Umbilical cord (tissue), 2 donors: ENCODE results near the gene MDM2. TPM values are rescaled to one million over a fixed set of nuclear protein-coding genes. Genes with fewer than 3 reads are reported as not detected.

Experiments used
- DNase-seq: peaks from one replicate; pipeline ENCODE4 v3.0.0-alpha.2; 2015; ENCODE audit warnings: low spot score
- total RNA-seq: library from RNA; depleted of rRNA; stranded (reverse); fragments of >200 nt; gene quantifications from one replicate; pipeline ENCODE4 v1.2.3, GENCODE V29; 2014; ENCODE audit warnings: low replicate concordance; ENCODE audit not compliant: insufficient read depth

MDM2 gene
- total RNA-seq, 1 donor from 2014 or later: 52.5 TPM

GRCh38 chr12:68876461-68876860, 68.5 kb downstream of the MDM2 start:
- no peak for DNase-seq

GRCh38 chr12:68877583-68877982, 69.6 kb downstream of the MDM2 start:
- no peak for DNase-seq

- no peak for DNase-seq
Measured at GRCh38 chr12:68878283-68878682, 70.3 kb downstream of the MDM2 start.

- no peak for DNase-seq
Measured at GRCh38 chr12:68878846-68879245, 70.9 kb downstream of the MDM2 start.

- no peak for DNase-seq
Measured at GRCh38 chr12:68880660-68881325, 72.8 kb downstream of the MDM2 start.

GRCh38 chr12:68882251-68882964, 74.4 kb downstream of the MDM2 start:
- DNase-seq: no peak

- DNase-seq: no peak
Measured at GRCh38 chr12:68883151-68883550, 75.2 kb downstream of the MDM2 start.

- DNase-seq: peak; percentile 12
Measured at GRCh38 chr12:68884251-68884650, 76.3 kb downstream of the MDM2 start.

- no peak for DNase-seq
Measured at GRCh38 chr12:68885381-68885780, 77.4 kb downstream of the MDM2 start.

- no peak for DNase-seq
Measured at GRCh38 chr12:68886636-68887572, 78.9 kb downstream of the MDM2 start.

- no peak for DNase-seq
Measured at GRCh38 chr12:68887641-68888040, 79.7 kb downstream of the MDM2 start.

- no peak for DNase-seq
Measured at GRCh38 chr12:68888243-68888642, 80.3 kb downstream of the MDM2 start.

- no peak for DNase-seq
Measured at GRCh38 chr12:68890701-68891113, 82.7 kb downstream of the MDM2 start.

- DNase-seq: no peak
Measured at GRCh38 chr12:68891141-68891540, 83.2 kb downstream of the MDM2 start.

GRCh38 chr12:68893201-68893600, 85.2 kb downstream of the MDM2 start:
- DNase-seq: no peak

- no peak for DNase-seq
Measured at GRCh38 chr12:68893741-68894140, 85.8 kb downstream of the MDM2 start.

GRCh38 chr12:68894276-68894855, 86.4 kb downstream of the MDM2 start:
- DNase-seq: no peak

GRCh38 chr12:68896881-68897540, 89.0 kb downstream of the MDM2 start:
- DNase-seq: no peak

- no peak for DNase-seq
Measured at GRCh38 chr12:68899251-68899771, 91.3 kb downstream of the MDM2 start.

GRCh38 chr12:68900241-68900640, 92.3 kb downstream of the MDM2 start:
- DNase-seq: no peak
